ENCODE results near the gene MOK.
"Not testable (repeated sequence)": the region's sequence is repeated elsewhere in the genome, so short reads cannot be mapped to it uniquely, and the experiment has no call there.

Gene MOK

GRCh38 chr14:102323102-102323501 lies 18.1 kb upstream of the MOK start:
- DNase-seq (ENCODE audit: insufficient read length, low spot score) (peak; percentile 57), FAIRE-seq (peak; percentile 51)

GRCh38 chr14:102321456-102322422 lies 16.8 kb upstream of the MOK start:
- DNase-seq (ENCODE audit: insufficient read length, low spot score) (no peak), FAIRE-seq (no peak)

- DNase-seq (ENCODE audit: insufficient read length, low spot score): no peak
- FAIRE-seq: no peak
Observed at GRCh38 chr14:102320671-102321455, 15.9 kb upstream of the MOK start.

GRCh38 chr14:102320033-102320660 lies 15.2 kb upstream of the MOK start:
- DNase-seq (ENCODE audit: insufficient read length, low spot score) (no peak), FAIRE-seq (no peak)

- peak; percentile 44 for FAIRE-seq
- peak; percentile 91 for DNase-seq (ENCODE audit: insufficient read length, low spot score)
Observed at GRCh38 chr14:102319351-102320032, 14.5 kb upstream of the MOK start, which contains the start of gene ZNF839. TSS of gene ZNF839 (plus strand) at chr14:102319746. CDS start at chr14:102319766, 20 bp downstream.

GRCh38 chr14:102318781-102319276 lies 13.9 kb upstream of the MOK start:
- FAIRE-seq: no peak
- DNase-seq (ENCODE audit: insufficient read length, low spot score): no peak

- DNase-seq (ENCODE audit: insufficient read length, low spot score) (no peak), FAIRE-seq (no peak)
Observed at GRCh38 chr14:102317564-102318248, 12.7 kb upstream of the MOK start.

- FAIRE-seq (peak; percentile 4), DNase-seq (ENCODE audit: insufficient read length, low spot score) (peak; percentile 89)
Observed at GRCh38 chr14:102316743-102317563, 12.0 kb upstream of the MOK start.

- no peak for DNase-seq (ENCODE audit: insufficient read length, low spot score)
- FAIRE-seq: no peak
Observed at GRCh38 chr14:102316338-102316742, 11.4 kb upstream of the MOK start.

- FAIRE-seq: no peak
- no peak for DNase-seq (ENCODE audit: insufficient read length, low spot score)
Observed at GRCh38 chr14:102315121-102315520, 10.2 kb upstream of the MOK start.

- FAIRE-seq (no peak), DNase-seq (ENCODE audit: insufficient read length, low spot score) (peak; percentile 75)
Observed at GRCh38 chr14:102314242-102315011, 9.5 kb upstream of the MOK start.

GRCh38 chr14:102303664-102304063 lies 1.3 kb downstream of the MOK start:
- no peak for FAIRE-seq
- DNase-seq (ENCODE audit: insufficient read length, low spot score): no peak

GRCh38 chr14:102298303-102299070 lies 6.5 kb downstream of the MOK start:
- not testable (repeated sequence) for DNase-seq (ENCODE audit: insufficient read length, low spot score); FAIRE-seq

- no peak for DNase-seq (ENCODE audit: insufficient read length, low spot score)
- FAIRE-seq: no peak
Observed at GRCh38 chr14:102297436-102298170, 7.4 kb downstream of the MOK start.

- peak; percentile 52 for FAIRE-seq
- DNase-seq (ENCODE audit: insufficient read length, low spot score): peak; percentile 36
Observed at GRCh38 chr14:102295270-102295669, 9.7 kb downstream of the MOK start.

- no peak for DNase-seq (ENCODE audit: insufficient read length, low spot score)
- no peak for FAIRE-seq
Observed at GRCh38 chr14:102293781-102294180, 11.2 kb downstream of the MOK start.

- DNase-seq (ENCODE audit: insufficient read length, low spot score): no peak
Observed at GRCh38 chr14:102292441-102292840, 12.5 kb downstream of the MOK start.

More at GRCh38 chr14:102292441-102292840, 12.5 kb downstream of the MOK start:
- FAIRE-seq: no peak

Data from HTR-8/SVneo (cell line).